Stimulated activated naive CD8-positive, alpha-beta T cell treated with anti-CD3 and anti-CD28 coated beads, Interleukin-15, Interleukin-2, amounts not matched to agents 100 ng/mL and 50 ng/mL, for 24 hours (primary cell): ENCODE data around the gene ST6GALNAC5.
"Not testable (repeated sequence)": the region's sequence is repeated elsewhere in the genome, so short reads cannot be mapped to it uniquely, and the experiment has no call there.

Experiments used
- H3K27ac Mint-ChIP-seq: one replicate; pipeline ENCODE4 v1.8.0; 2021; ENCODE audit warnings: mild to moderate bottlenecking, mixed read lengths
- H3K27me3 Mint-ChIP-seq: one replicate; pipeline ENCODE4 v1.8.0; 2021; ENCODE audit warnings: mixed read lengths
- H3K36me3 Mint-ChIP-seq: one replicate; pipeline ENCODE4 v1.8.0; 2021; ENCODE audit warnings: low read depth, mixed read lengths
- H3K4me1 Mint-ChIP-seq: one replicate; pipeline ENCODE4 v1.8.0; 2021; ENCODE audit warnings: low read depth, mixed read lengths
- H3K4me3 Mint-ChIP-seq: one replicate; pipeline ENCODE4 v1.8.0; 2021; ENCODE audit warnings: mild to moderate bottlenecking, mixed read lengths
- H3K9me3 Mint-ChIP-seq: one replicate; pipeline ENCODE4 v1.8.0; 2021; ENCODE audit warnings: mixed read lengths

Gene ST6GALNAC5

GRCh38 chr1:76856104-76856503 lies 11.2 kb upstream of the ST6GALNAC5 start:
- Mint-ChIP-seq H3K9me3 (no peaks in the 10 kb centered on the region), H3K4me3 (no peak overlapping the region), H3K27ac (no peak overlapping the region), H3K4me1 (no peaks in the 10 kb centered on the region), H3K27me3 (peaks cover 15% of the 10 kb centered on the region), H3K36me3 (no peaks in the 10 kb centered on the region)

- H3K9me3 Mint-ChIP-seq = no peaks in the 10 kb centered on the region
- no peaks in the 10 kb centered on the region for H3K36me3 Mint-ChIP-seq
- no peak overlapping the region for H3K4me3 Mint-ChIP-seq
Observed at GRCh38 chr1:76857138-76857537, 10.1 kb upstream of the ST6GALNAC5 start.

GRCh38 chr1:76857973-76858372 lies 9.3 kb upstream of the ST6GALNAC5 start:
- Mint-ChIP-seq H3K27ac (no peak overlapping the region), H3K36me3 (no peaks in the 10 kb centered on the region), H3K4me3 (no peak overlapping the region), H3K4me1 (no peaks in the 10 kb centered on the region), H3K9me3 (no peaks in the 10 kb centered on the region), H3K27me3 (peaks cover 21% of the 10 kb centered on the region)

More at GRCh38 chr1:76857138-76857537, 10.1 kb upstream of the ST6GALNAC5 start:
- Mint-ChIP-seq H3K27ac (no peak overlapping the region), H3K4me1 (no peaks in the 10 kb centered on the region), H3K27me3 (peaks cover 15% of the 10 kb centered on the region)

GRCh38 chr1:76861149-76861548 lies 6.1 kb upstream of the ST6GALNAC5 start:
- peaks cover 49% of the 10 kb centered on the region for H3K27me3 Mint-ChIP-seq
- no peaks in the 10 kb centered on the region for H3K4me1 Mint-ChIP-seq
- no peak overlapping the region for H3K27ac Mint-ChIP-seq
- H3K4me3 Mint-ChIP-seq = no peak overlapping the region
- H3K9me3 Mint-ChIP-seq = no peaks in the 10 kb centered on the region
- no peaks in the 10 kb centered on the region for H3K36me3 Mint-ChIP-seq

GRCh38 chr1:76862447-76862846 lies 4.8 kb upstream of the ST6GALNAC5 start:
- Mint-ChIP-seq H3K9me3 (no peaks in the 10 kb centered on the region), H3K36me3 (no peaks in the 10 kb centered on the region), H3K4me3 (no peak overlapping the region), H3K27ac (no peak overlapping the region), H3K27me3 (peaks cover 58% of the 10 kb centered on the region), H3K4me1 (peaks cover 5% of the 10 kb centered on the region)

- Mint-ChIP-seq H3K4me1 (peaks cover 13% of the 10 kb centered on the region), H3K9me3 (no peaks in the 10 kb centered on the region), H3K4me3 (no peak overlapping the region), H3K27me3 (peaks cover 70% of the 10 kb centered on the region), H3K27ac (no peak overlapping the region), H3K36me3 (no peaks in the 10 kb centered on the region)
Observed at GRCh38 chr1:76864383-76864782, 2.9 kb upstream of the ST6GALNAC5 start.

GRCh38 chr1:76865696-76866286 lies 1.5 kb upstream of the ST6GALNAC5 start:
- Mint-ChIP-seq H3K4me1 (peaks cover 13% of the 10 kb centered on the region), H3K36me3 (no peaks in the 10 kb centered on the region)

GRCh38 chr1:76866566-76866965 lies 714 bp upstream of the ST6GALNAC5 start:
- Mint-ChIP-seq H3K4me3 (no peak overlapping the region), H3K27me3 (peaks cover 87% of the 10 kb centered on the region), H3K27ac (no peak overlapping the region), H3K9me3 (no peaks in the 10 kb centered on the region), H3K4me1 (peaks cover 13% of the 10 kb centered on the region), H3K36me3 (no peaks in the 10 kb centered on the region)

More at GRCh38 chr1:76865696-76866286, 1.5 kb upstream of the ST6GALNAC5 start:
- no peak overlapping the region for H3K27ac Mint-ChIP-seq
- H3K4me3 Mint-ChIP-seq = no peak overlapping the region
- H3K9me3 Mint-ChIP-seq = no peaks in the 10 kb centered on the region
- H3K27me3 Mint-ChIP-seq = peaks cover 79% of the 10 kb centered on the region

GRCh38 chr1:76868154-76868882 lies 1.0 kb downstream of the ST6GALNAC5 start:
- Mint-ChIP-seq H3K4me3 (peak overlapping the region; percentile 70), H3K27ac (no peak overlapping the region), H3K9me3 (peaks cover 5% of the 10 kb centered on the region), H3K4me1 (peaks cover 13% of the 10 kb centered on the region), H3K27me3 (peaks cover 84% of the 10 kb centered on the region), H3K36me3 (no peaks in the 10 kb centered on the region)

GRCh38 chr1:76868916-76869315 lies 1.6 kb downstream of the ST6GALNAC5 start:
- Mint-ChIP-seq H3K4me1 (peaks cover 13% of the 10 kb centered on the region), H3K27ac (no peak overlapping the region), H3K27me3 (peaks cover 85% of the 10 kb centered on the region), H3K9me3 (peaks cover 5% of the 10 kb centered on the region), H3K4me3 (no peak overlapping the region), H3K36me3 (no peaks in the 10 kb centered on the region)

GRCh38 chr1:76870037-76870436 lies 2.8 kb downstream of the ST6GALNAC5 start:
- H3K27me3 Mint-ChIP-seq = peaks cover 75% of the 10 kb centered on the region
- no peak overlapping the region for H3K4me3 Mint-ChIP-seq
- H3K9me3 Mint-ChIP-seq = peaks cover 5% of the 10 kb centered on the region
- H3K27ac Mint-ChIP-seq = no peak overlapping the region
- H3K36me3 Mint-ChIP-seq = no peaks in the 10 kb centered on the region
- peaks cover 13% of the 10 kb centered on the region for H3K4me1 Mint-ChIP-seq

GRCh38 chr1:76871355-76871974 lies 4.2 kb downstream of the ST6GALNAC5 start:
- H3K36me3 Mint-ChIP-seq = no peaks in the 10 kb centered on the region
- H3K27ac Mint-ChIP-seq = no peak overlapping the region
- no peak overlapping the region for H3K4me3 Mint-ChIP-seq
- peaks cover 5% of the 10 kb centered on the region for H3K9me3 Mint-ChIP-seq
- peaks cover 13% of the 10 kb centered on the region for H3K4me1 Mint-ChIP-seq
- H3K27me3 Mint-ChIP-seq = peaks cover 64% of the 10 kb centered on the region

GRCh38 chr1:76872944-76873343 lies 5.7 kb downstream of the ST6GALNAC5 start:
- peaks cover 51% of the 10 kb centered on the region for H3K27me3 Mint-ChIP-seq
- H3K9me3 Mint-ChIP-seq = peaks cover 5% of the 10 kb centered on the region
- no peak overlapping the region for H3K27ac Mint-ChIP-seq
- no peaks in the 10 kb centered on the region for H3K36me3 Mint-ChIP-seq
- H3K4me1 Mint-ChIP-seq = peaks cover 4% of the 10 kb centered on the region
- no peak overlapping the region for H3K4me3 Mint-ChIP-seq

- no peak overlapping the region for H3K4me3 Mint-ChIP-seq
- H3K27ac Mint-ChIP-seq = no peak overlapping the region
- peaks cover 14% of the 10 kb centered on the region for H3K27me3 Mint-ChIP-seq
- peaks cover 5% of the 10 kb centered on the region for H3K9me3 Mint-ChIP-seq
- H3K4me1 Mint-ChIP-seq = no peaks in the 10 kb centered on the region
- no peaks in the 10 kb centered on the region for H3K36me3 Mint-ChIP-seq
Observed at GRCh38 chr1:76876655-76877395, 9.5 kb downstream of the ST6GALNAC5 start.

GRCh38 chr1:76879014-76879413 lies 11.7 kb downstream of the ST6GALNAC5 start:
- H3K36me3 Mint-ChIP-seq, H3K27ac Mint-ChIP-seq, H3K4me3 Mint-ChIP-seq, H3K4me1 Mint-ChIP-seq, H3K9me3 Mint-ChIP-seq, H3K27me3 Mint-ChIP-seq: not testable (repeated sequence)
